SHP77 (cell line): Measurements from ENCODE around the gene CD3E.

Source experiments
- DNase-seq, 2 experiments: peaks; one replicate each; lab custom pipeline; 2025; lab: John Stamatoyannopoulos, UW

CD3E gene

GRCh38 chr11:118328745-118329144 is 24.2 kb downstream of the CD3E start:
- DNase-seq = no peak

GRCh38 chr11:118334745-118335144 is 30.2 kb downstream of the CD3E start:
- DNase-seq = no peak

GRCh38 chr11:118338637-118339061 is 34.1 kb downstream of the CD3E start:
- DNase-seq = no peak

GRCh38 chr11:118339281-118339961 is 34.9 kb downstream of the CD3E start:
- no peak for DNase-seq

- no peak for DNase-seq
These were observed 35.9 kb downstream of the CD3E start for GRCh38 chr11:118340449-118340848.

GRCh38 chr11:118341261-118341660 is 36.7 kb downstream of the CD3E start:
- DNase-seq = no peak

- DNase-seq = no peak
These were observed 37.4 kb downstream of the CD3E start for GRCh38 chr11:118341815-118342489.

- no peak for DNase-seq
These were observed 38.1 kb downstream of the CD3E start, which contains the start of gene CD3D for GRCh38 chr11:118342503-118343161. TSS of gene CD3D (minus strand) at chr11:118342705. CDS start at chr11:118342607, 98 bp downstream.

GRCh38 chr11:118343248-118343647 is 38.7 kb downstream of the CD3E start:
- no peak for DNase-seq

- DNase-seq = no peak
These were observed 39.5 kb downstream of the CD3E start, which contains the start of gene CD3G for GRCh38 chr11:118343981-118344515. TSS of gene CD3G (plus strand) at chr11:118344344. CDS start at chr11:118344424, 80 bp downstream.

- DNase-seq = no peak
These were observed 44.9 kb downstream of the CD3E start for GRCh38 chr11:118349475-118349874.

GRCh38 chr11:118353084-118353710 is 48.7 kb downstream of the CD3E start:
- DNase-seq = no peak

GRCh38 chr11:118358071-118358470 is 53.5 kb downstream of the CD3E start:
- DNase-seq = no peak

- DNase-seq = peak; percentile 87 to 92
These were observed 54.9 kb downstream of the CD3E start, which contains the start of gene UBE4A for GRCh38 chr11:118359295-118359958. TSS of gene UBE4A (plus strand) at chr11:118359600. CDS start at chr11:118365081, 5,481 bp downstream.

- DNase-seq = no peak
These were observed 60.6 kb downstream of the CD3E start for GRCh38 chr11:118364956-118365615.
